SH-SY5Y (cell line): ENCODE results near the gene PTPRK.

ENCODE experiments used
- GATA2 ChIP-seq: IDR thresholded peaks from 2 replicates; pipeline ENCODE4 v1.6.1; 2011; ENCODE audit warnings: mild to moderate bottlenecking, low read depth, low read length
- GATA3 ChIP-seq: IDR thresholded peaks from 2 replicates; pipeline ENCODE4 v1.6.1; 2011; ENCODE audit warnings: low read depth, mild to moderate bottlenecking, low read length, moderate library complexity

Gene PTPRK

DNA sequence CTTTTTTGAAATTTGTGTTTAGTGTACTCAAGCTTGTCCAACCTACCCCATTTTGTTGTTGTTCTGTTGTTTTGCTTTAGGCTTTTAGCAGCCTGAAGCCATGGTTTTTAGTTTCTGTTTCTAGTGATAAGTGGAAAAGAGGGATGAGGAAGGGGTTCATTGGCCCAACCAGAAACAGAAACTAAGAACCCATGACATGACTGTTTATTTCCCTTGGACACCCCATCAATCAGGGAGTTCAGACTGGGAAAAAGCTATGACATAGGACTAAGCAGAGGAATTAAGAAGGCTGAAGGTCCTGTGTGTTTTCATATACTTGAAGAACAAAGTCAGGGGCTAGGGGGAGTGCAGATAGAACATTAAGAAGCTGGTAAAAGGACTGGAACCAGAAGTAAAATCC lies 425.0 kb downstream of the PTPRK start:
- no peak for TF ChIP-seq GATA2
- no peak for TF ChIP-seq GATA3

DNA sequence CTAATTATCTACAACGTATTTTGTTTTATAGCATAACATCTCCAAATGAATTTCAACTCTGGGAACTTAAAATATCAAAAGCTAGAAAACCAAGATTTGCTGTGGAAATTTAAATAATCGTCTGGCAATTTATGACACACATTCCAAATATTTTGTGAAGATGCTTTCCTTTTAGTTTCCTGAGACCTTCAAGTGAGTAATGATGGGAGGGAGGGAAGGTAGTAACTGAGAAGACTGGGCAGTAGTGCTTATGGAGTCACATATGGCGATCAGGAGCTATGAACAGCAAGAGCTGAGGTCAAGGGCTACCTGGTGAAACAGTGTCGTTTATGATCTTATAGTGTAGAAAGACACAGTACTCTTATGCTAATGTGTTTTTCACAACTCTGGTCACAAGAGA lies 441.4 kb downstream of the PTPRK start:
- TF ChIP-seq GATA3 (no peak), GATA2 (no peak)

DNA sequence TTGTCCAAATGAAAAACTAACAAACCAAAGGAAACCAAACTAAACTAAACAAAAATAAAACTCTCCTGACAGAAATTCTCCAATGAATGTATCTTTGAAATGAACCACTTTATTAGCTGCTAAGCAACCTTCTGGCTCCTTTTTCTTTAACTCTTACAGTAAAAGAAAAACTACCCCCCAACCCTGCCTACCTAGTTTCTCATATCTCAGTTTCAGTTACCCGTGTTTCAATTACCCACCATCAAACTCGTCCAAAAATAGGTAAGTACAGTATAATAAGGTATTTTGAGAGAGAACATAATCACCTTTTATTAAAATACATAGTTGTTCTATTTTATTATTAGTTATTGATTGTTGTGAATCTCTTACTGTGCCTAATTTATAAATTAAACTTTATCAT lies 442.1 kb downstream of the PTPRK start:
- TF ChIP-seq GATA3, result no peak
- no peak for TF ChIP-seq GATA2

DNA sequence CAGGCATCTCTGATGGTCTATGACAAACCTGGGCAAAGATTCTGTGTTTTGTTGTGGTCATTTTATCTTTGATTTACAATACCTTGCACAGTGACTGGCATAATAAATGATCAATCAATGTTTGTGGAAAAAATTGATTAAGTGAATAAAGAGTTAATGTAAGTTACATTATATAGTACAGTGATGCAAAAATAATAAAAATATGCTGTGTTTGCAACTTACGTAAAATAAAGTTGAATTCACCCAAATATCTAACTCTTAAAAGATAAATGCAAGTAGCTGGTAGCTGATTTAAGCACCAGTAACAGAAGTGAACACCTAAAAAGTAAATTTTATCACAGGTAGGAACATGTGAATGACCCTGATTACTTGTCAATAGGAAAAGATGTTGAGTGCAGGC lies 443.6 kb downstream of the PTPRK start:
- TF ChIP-seq GATA3, result no peak

DNA sequence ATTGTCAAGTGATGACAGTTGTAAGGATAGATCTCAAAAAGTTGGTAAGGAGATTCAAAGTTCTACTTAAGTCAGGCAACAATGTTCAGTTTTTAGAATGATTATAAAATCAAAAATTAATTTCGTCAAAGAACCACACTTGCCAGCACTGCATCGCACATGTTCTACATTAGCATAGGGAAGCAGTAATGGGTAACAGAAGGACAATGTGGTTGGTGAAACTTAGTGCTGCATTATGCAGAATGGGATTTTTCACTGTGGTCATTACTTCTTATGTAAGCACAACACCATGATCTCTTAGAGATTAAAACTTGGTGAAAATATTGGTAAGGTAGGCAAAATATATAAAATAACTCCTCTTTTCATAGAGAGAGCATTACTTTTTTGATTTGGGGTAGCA lies 445.8 kb downstream of the PTPRK start:
- TF ChIP-seq GATA2, result no peak
- no peak for TF ChIP-seq GATA3

DNA sequence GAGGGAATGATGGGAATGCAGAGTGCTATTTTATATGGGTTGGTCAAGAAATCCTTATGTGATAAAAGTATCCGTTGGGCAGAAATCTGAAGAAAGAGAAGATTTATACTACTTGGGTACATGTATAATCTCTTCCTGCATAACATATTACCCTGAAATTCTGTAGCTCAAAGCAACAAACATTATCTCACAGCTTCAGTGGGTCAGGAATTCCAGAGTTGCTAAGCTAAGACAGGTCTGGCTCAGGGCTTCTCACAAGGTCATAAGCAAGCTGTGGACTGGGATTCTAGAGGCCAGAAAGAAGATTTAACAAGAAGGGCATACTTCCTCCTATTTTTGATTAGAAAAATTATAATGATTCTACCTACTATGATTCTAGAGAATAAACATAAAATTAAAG lies 447.0 kb downstream of the PTPRK start:
- no peak for TF ChIP-seq GATA3
- no peak for TF ChIP-seq GATA2

DNA sequence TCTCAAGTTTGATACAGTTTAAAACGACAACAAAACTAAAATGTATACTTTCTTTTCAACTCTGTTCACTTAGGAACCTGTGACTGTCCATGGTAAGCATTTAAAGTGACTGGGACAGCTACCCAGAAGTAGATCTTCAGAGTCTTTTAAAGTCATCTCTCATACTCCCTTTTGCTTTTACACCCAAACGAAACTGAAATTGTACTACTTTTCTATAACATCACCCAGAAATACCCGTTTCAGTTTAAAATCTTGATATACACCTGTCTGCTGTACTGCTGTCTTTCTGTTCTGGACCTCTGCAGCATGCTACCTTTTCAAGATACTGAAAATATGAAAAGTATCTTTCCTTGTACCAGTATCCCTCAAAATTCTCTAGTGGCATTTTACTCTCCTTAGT lies 449.2 kb downstream of the PTPRK start:
- TF ChIP-seq GATA3 (no peak), GATA2 (no peak)

DNA sequence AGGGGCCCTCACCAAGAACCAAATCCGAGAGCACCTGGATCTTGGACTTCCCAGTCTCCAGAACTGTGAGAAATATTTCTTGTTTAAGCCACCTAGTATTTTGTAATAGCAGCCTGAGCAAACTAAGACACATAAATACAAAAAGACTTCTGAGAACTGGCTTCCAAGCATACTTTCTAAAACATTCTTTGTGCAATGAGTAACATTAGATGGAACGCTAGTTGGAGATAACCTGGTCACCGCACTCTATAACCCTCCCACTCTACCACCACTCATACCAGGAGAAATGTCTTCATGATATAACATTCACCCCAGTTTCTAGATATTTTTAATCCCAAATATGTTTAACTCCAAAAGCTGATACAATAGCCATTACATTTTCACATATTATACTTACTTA lies 450.0 kb downstream of the PTPRK start:
- TF ChIP-seq GATA3 (no peak), GATA2 (no peak)

DNA sequence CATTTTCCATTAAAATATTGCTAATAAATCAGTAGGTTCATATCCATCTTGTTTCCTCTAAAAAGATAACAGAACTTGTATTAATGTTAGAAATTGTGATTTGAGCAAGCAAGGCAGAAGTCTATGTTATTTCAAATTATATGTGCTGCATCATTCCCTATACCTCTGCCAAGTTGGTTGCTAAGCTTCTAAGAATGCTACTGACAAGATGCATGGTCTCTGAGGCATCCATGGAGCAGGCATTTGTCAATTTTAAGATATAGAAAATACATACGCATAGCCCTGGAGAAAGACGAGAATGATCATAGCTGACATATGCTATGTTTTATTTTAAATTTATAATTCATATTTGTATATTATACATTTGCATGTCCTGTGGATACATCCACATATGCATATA lies 451.2 kb downstream of the PTPRK start:
- no peak for TF ChIP-seq GATA3
- TF ChIP-seq GATA2, result no peak

DNA sequence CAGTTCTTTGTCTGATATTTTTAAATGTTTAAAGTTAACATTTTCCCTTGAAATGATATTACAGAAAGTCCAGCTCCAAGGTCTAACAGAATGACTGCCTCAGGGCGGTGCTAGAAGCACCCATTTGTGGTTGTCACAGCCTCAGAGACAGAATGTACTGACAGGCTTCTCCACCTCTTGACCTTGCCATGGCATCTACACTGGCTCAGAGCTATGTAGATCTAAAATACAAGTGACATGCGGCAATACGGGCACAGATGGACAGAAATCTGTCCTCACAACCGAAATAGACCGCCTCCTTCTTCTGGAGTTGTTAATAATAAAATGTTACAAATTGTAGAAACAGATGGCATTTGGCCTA lies 452.3 kb downstream of the PTPRK start:
- TF ChIP-seq GATA2 (no peak), GATA3 (no peak)

DNA sequence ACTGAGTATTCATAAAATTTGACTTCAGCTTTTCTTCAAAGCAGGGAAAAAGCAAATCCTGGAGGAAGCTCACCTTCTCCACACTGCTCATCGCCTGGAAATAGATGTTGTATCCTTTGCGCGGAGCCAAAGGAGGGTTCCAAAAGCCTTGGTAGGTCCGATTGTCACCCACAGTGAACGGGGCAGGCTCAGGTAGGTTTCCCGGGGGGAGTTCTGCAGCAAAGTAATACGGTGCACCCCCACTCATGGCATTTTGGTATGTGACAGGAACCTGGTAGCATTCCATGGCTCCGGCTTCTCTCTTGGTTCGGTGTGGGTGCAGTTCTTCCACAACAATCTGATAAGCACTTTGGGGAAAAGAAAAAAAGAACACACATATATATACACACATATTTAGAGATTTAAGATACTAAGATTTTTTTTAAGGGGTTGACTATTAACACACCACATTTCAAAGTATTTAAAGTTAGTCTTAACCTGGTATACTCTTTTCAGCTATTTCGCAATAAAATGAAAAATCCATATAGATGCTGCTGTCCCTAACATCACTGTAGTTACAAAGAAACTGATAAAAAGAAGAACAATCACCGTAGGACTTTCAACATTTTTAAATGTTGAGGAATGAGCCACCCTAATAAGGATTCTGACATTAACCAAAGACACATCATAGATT lies 452.8 kb downstream of the PTPRK start:
- TF ChIP-seq GATA2, result no peak
- no peak for TF ChIP-seq GATA3

DNA sequence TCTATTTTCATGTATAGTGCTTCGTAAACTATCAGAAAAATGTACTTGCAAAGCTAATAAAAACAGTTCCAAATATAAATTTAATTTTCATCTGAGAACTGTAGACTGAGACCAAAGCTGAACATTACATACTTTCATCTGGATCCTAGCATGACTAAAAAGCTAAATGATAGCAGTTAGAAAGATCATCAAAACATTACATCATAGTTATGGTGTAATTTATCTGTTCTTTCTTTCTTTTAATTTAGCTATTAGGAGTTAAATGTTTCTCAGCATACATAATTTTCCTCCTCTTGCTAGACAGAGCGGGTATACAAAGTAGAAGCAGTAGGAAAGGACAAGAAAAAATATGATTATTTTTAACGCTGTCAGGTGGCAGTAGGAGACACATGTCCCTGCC lies 455.3 kb downstream of the PTPRK start:
- TF ChIP-seq GATA2 (no peak), GATA3 (no peak)

DNA sequence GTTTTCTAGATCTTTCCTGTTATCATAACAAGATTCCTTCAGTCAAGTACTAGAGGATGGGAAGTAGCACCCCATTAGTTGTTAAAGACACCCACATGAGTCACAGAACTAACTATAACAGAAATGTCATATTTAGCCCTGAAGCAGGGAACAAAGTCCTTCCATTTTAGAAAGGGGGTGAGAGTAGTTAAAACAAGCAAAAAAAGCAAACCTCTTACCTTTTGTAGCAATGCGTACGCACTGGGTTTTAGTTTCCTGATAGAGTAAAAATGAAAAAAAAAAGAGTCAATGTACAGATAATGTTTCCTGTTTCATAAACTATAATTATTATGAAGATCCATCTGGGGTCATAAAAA lies 455.9 kb downstream of the PTPRK start:
- TF ChIP-seq GATA2 (no peak), GATA3 (no peak)

DNA sequence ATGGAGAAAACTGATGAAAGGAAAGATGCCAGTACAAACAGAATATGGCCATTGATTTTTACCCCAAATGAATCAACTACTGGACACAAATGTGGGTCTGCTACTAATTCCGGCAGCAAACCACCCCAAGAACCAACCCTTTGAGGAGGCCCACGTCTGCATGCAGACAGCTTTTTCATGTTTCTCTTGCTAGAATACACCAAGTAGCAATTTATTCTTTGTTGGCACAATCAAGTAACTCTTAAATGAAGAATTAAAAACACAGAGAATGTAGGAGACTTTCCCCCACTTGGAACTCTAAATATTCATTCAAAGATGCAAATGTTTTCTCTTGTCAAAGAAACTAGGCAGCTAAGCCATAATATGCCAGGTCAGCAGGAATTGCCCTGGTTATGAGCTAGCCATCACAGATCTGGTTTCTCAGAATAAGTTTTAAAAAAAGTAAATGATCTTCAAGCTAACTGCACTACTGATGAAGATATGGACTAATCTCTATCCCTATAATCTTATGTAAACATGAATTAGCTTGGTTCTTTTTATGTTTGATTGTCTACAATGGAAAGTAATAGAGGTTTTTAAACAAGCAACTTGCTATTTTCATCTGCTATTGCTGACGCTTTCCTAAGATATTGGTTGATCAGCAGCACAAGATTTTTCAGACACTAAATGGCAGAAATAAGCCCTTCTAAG lies 456.4 kb downstream of the PTPRK start:
- no peak for TF ChIP-seq GATA2
- TF ChIP-seq GATA3, result no peak

DNA sequence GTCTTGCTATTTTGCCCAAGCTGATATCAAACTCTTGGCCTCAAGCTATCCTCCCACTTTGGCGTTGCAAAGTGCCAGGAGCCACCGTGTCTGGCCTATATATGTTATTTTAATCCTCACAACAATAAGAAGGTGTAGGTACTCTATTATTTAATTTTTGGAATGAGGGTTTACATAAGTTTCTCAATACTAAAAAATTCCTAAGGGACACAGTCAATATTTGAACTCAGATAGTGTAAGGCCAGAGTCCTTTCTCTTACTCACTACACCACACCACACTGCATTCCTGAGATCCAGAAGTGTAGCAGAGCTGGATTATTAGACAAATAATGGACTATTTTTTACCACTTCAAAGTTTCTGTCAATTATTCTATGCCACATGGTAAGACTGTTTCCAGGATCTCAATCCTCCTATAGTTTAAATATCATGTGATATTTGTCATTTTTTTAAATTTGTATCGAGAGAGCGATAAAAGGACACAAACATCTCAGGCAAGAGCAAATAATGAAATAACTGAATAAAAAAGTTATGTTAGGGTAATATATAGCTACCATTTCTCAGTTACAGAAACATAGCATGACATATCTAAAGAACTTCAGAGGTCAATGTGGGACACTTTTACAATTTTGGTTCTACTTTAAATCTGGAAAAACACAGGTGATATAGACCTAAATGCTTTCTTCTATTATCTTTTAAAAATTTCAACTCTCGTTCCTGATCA lies 457.4 kb downstream of the PTPRK start:
- no peak for TF ChIP-seq GATA3
- TF ChIP-seq GATA2, result no peak

DNA sequence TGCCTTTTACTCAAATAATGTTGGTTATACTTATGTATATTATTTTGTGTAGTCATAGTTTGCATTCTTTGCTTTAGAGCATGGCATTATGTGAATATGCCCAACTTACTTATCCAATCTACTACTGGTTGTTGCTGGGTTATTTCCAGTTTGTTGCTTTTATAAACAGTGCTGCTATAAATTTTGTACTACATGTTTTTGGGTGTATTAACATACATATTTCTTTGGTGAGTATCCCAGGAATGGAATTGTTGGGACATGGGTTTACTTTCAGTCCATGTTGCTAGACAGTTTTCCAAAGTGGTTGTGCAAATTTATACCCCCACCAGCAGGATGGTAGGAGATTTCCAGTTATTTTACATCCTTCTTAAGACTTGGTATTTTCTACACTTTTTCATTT lies 462.5 kb downstream of the PTPRK start:
- TF ChIP-seq GATA2 (no peak), GATA3 (no peak)
